Measurements from ENCODE around the gene DDX59.

DNA sequence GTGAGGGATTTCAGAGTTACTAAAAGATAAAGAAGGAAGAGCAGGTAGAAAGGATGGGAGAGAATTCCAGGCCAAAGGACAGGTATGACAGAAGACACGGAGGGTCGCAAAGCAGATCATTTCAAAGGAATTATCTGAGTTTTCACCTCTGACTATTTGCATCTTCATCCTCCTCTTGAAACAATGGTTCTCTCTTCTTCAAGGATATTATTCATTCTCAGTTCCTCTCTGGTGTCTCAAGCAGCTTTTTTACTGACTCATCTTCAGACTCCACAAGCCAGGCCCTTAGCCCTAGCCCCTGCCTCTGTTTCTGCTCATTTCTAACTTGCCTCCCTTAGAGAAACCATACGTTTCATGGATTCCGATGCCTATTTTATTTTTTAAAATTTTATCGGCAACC, 15.0 kb downstream of the DDX59 start:
- TF ChIP-seq, protein P1, sequence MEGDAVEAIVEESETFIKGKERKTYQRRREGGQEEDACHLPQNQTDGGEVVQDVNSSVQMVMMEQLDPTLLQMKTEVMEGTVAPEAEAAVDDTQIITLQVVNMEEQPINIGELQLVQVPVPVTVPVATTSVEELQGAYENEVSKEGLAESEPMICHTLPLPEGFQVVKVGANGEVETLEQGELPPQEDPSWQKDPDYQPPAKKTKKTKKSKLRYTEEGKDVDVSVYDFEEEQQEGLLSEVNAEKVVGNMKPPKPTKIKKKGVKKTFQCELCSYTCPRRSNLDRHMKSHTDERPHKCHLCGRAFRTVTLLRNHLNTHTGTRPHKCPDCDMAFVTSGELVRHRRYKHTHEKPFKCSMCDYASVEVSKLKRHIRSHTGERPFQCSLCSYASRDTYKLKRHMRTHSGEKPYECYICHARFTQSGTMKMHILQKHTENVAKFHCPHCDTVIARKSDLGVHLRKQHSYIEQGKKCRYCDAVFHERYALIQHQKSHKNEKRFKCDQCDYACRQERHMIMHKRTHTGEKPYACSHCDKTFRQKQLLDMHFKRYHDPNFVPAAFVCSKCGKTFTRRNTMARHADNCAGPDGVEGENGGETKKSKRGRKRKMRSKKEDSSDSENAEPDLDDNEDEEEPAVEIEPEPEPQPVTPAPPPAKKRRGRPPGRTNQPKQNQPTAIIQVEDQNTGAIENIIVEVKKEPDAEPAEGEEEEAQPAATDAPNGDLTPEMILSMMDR (conservative IDR thresholded peaks at IDR 0.05): no peak
- no peak for TF ChIP-seq ZFX (IDR thresholded peaks at IDR 0.05)
